ENCODE results near the gene PITX3. TPM values are rescaled to one million over a fixed set of nuclear protein-coding genes. Genes with fewer than 3 reads are reported as not detected.
"Not testable (repeated sequence)": the region's sequence is repeated elsewhere in the genome, so short reads cannot be mapped to it uniquely, and the experiment has no call there.

The PITX3 gene
- total RNA-seq, 2 experiments from 2014 or later, result not detected

DNA sequence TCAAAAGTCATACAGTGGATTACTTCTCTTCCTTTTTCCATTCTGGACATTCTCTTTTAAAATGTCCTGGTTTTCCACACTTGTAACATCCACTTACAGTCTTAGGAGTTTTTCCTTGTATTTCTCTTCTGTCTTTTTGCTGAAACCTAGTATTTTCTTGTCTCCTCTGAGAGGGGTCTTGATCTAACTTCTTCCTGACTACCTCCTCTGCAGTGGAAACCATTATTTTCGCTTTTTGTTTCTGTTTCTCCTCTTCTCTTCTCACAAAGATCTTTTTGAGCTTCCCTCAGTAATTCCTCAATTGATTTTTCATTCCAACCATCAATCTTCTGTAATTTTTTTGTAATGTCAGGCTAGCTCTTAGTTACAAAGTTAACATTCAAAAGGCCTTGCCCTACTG is 38.9 kb downstream of the PITX3 start:
- peak overlapping the region; percentile 1 for H3K27ac Mint-ChIP-seq

DNA sequence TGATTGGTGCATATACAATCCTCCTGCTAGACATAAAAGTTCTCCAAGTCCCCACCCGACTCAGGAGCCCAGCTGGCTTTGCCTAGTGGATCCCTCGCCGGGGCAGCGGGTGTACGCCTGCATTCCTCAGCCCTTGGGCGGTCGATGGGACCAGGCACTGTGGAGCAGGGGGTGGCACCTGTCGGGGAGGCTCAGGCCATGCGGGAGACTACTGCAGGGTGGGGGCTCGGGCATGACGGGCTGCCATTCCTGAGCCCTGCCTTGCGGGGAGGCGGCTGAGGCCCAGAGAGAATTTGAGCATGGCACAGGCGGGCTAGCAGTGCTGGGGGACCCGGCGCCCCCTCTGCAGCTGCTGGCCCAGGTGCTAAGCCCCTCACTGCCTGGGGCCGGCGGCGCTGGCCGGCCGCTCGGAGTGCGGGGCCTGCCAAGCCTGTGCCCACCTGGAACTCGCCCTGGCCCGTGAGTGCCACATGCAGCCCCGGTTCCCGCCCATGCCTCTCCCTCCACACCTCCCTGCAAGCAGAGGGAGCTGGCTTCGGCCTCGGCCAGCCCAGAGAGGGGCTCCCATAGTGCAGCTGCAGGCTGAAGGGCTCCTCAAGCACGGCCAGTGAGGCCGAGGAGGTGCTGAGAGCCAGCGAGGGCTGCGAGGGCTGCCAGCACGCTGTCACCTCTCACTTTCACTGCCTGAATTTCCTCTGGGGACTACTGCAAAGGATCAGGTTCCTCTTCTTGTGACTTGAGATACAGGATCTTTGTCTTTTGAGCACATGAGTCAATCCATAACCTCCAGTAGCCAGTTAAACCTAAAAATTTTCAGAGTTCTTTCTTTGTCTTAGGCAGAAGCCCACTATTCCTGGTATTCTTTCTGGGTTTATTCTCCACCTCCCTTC is 40.3 kb downstream of the PITX3 start:
- Mint-ChIP-seq H3K9me3 (peaks cover 9% of the 10 kb centered on the region), H3K27ac (no peak overlapping the region), H3K27me3 (no peaks in the 10 kb centered on the region), H3K4me1 (peaks cover 4% of the 10 kb centered on the region), H3K36me3 (peaks cover 7% of the 10 kb centered on the region), H3K4me3 (no peak overlapping the region)
- POLR2A ChIA-PET, result no interaction called here
- DNase-seq, result no peak
- no peak for ATAC-seq (ENCODE audit: low read depth)

More for the DNA sequence above, 38.9 kb downstream of the PITX3 start:
- Mint-ChIP-seq H3K4me1 (peaks cover 4% of the 10 kb centered on the region), H3K36me3 (peaks cover 7% of the 10 kb centered on the region), H3K4me3 (no peak overlapping the region), H3K9me3 (peaks cover 8% of the 10 kb centered on the region), H3K27me3 (no peaks in the 10 kb centered on the region)
- DNase-seq (no peak), ATAC-seq (ENCODE audit: low read depth) (no peak)
- POLR2A ChIA-PET, result no interaction called here

DNA sequence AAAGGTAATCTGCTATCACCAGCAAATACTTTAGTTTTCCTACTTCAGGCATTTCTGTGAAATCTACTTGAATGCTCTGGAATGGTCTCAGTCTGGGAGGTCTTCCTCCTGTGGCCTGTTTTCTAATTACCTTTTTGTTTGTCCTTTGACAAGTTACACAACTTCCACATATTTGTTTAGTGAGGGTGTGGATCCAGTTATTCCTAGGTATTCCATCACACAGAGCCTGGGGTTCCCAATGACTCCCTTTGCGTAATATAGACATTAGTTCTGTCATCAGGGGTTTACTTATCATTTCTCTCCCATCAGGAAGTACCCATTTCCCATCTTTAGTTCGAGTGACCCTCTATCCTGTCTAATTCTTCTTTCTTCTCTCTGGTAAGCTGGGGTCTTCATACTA is 43.3 kb downstream of the PITX3 start:
- POLR2A ChIA-PET, result no interaction called here
- no peak overlapping the region for H3K27ac Mint-ChIP-seq
- H3K4me1 Mint-ChIP-seq, result peaks cover 4% of the 10 kb centered on the region
- no peak for ATAC-seq (ENCODE audit: low read depth)
- no peak for DNase-seq
- no peaks in the 10 kb centered on the region for H3K27me3 Mint-ChIP-seq
- peaks cover 7% of the 10 kb centered on the region for H3K36me3 Mint-ChIP-seq
- H3K9me3 Mint-ChIP-seq, result peaks cover 7% of the 10 kb centered on the region
- H3K4me3 Mint-ChIP-seq, result no peak overlapping the region

DNA sequence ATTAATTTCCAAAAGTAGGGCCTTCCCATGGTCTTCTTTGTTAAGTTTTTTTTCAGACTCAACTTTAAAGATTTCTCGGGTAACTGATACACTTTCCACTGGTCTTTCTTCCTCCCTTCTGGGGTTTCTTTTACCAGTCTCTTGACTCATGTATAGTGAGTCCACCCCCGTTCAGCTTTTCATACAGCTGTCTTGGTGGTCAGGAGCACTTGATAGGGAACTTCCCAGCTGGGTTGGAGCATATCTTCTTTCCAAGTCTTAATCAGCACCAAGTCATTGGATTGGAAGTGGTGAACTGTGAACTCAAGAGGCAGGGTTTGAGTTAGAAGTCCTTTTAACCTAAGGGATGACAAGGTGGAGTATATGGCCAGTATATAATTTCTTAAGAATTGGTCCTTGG is 44.4 kb downstream of the PITX3 start:
- H3K9me3 Mint-ChIP-seq, result peaks cover 9% of the 10 kb centered on the region
- ATAC-seq (ENCODE audit: low read depth) (no peak), DNase-seq (no peak)
- H3K4me1 Mint-ChIP-seq, result no peaks in the 10 kb centered on the region
- H3K27me3 Mint-ChIP-seq, result no peaks in the 10 kb centered on the region
- POLR2A ChIA-PET, result no interaction called here
- no peak overlapping the region for H3K4me3 Mint-ChIP-seq
- no peak overlapping the region for H3K27ac Mint-ChIP-seq
- H3K36me3 Mint-ChIP-seq, result peaks cover 6% of the 10 kb centered on the region

DNA sequence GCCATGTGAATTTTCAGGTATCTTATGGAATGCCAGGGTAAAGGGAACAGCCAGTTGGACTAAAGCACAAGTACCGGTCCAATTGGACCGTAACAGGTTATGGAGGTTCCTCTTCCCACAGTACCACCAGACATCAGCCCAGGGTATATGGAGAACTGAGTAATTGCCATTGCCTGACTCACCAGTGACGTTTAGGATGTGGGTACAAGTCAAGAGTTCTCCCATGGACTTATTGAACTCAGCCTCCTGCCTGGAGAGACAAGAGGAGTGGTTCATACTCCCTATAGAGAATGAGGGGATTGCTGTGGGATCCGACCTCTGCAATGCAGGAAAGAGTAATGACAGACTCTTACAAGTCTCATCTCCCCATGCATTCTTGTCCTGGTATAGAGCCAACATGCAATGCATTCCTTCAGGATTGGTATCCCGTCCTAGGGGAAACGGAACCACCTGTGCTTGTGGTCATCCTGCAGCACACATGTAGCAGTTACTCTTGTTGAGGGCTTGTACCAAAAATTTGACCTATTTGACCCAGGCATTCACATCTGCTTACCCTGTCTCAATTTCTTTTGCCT is 45.9 kb downstream of the PITX3 start:
- POLR2A ChIA-PET, result no interaction called here
- Mint-ChIP-seq H3K27me3 (no peaks in the 10 kb centered on the region), H3K4me1 (no peaks in the 10 kb centered on the region), H3K36me3 (peaks cover 17% of the 10 kb centered on the region), H3K4me3 (no peak overlapping the region), H3K9me3 (peaks cover 16% of the 10 kb centered on the region), H3K27ac (no peak overlapping the region)
- DNase-seq, result no peak
- ATAC-seq (ENCODE audit: low read depth), result no peak

DNA sequence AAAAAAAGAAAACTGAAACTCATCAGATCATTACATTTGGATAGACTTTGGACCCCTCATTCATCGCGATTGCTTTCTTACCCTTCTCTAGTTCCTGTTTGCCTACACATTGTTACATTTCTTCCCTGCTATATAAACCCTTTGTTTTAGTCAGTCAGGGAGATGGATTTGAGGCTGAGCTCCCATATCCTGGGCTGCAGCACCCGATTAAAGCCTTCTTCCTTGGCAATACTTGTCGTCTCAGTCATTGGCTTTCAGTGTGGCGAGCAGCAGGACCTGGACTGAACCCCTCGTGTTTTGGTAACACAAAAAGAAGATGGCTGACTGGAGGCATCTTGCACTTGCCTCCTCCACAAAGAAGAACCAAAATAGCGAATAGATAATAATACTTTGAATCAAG is 49.4 kb downstream of the PITX3 start:
- H3K4me1 Mint-ChIP-seq, result peaks cover 15% of the 10 kb centered on the region
- POLR2A ChIA-PET, result interaction anchor here (0.9 to 1.5 kb wide), 2 partner anchors 26 to 229 kb away, joined by 3 to 5 read pairs; partner anchors contain the start of gene FBXL15

DNA sequence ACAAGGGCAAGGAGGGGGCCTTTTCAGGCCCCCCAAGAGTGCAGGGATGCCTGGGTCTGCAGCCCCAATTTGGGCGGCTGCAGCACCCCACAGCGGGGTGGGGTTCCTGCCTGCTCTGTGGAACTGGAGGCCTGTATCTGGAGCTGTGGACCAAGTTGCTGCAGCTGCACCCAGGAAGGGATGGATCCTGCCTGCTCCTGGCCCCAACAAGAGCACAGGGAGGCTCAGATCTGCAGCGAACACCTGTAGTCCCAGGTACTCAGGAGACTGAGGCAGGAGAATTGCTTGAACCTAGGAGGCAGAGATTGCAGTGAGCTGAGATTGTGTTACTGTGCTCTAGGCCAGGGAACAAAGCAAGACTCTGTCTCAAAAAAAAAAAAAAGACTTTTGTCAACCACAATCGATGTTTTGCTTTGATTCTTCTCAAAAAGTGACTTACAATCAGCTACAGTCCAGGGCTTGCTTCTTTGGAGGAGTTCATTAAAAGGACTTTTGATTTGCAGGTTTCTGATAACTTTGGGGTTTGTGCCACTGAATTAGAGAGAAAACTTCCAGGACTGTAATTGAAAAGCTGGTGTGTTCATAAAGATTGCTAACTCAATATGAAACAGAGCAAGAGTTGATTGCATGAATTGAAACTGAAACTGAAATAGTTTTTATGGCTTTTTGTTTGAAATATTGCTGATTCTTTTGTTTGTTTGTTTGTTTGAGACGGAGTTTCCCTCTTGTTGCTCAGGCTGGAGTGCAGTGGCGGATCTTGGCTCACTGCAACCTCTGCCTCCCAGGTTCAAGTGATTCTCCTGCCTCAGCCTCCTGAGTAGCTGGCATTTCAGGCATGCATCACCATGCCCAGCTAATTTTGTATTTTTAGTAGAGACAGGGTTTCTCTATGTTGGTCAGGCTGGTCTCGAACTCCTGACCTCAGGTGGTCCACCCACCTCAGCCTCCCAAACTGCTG is 52.1 kb downstream of the PITX3 start:
- Mint-ChIP-seq H3K27ac (peak overlapping the region; percentile 94), H3K9me3 (peaks cover 20% of the 10 kb centered on the region), H3K36me3 (peaks cover 24% of the 10 kb centered on the region), H3K4me3 (peak overlapping the region; percentile 64), H3K4me1 (peaks cover 19% of the 10 kb centered on the region)
- DNase-seq (peak; percentile 41), ATAC-seq (ENCODE audit: low read depth) (peak; percentile 73)
- POLR2A ChIA-PET, result interaction anchor here (0.6 to 1.2 kb wide), 10 partner anchors 20 to 1472 kb away, joined by 3 to 4 read pairs (median 3); partner anchors contain the start of gene GBF1
- H3K27me3 Mint-ChIP-seq, result not testable (repeated sequence)

More for the DNA sequence above, 49.4 kb downstream of the PITX3 start:
- Mint-ChIP-seq H3K36me3 (peaks cover 22% of the 10 kb centered on the region), H3K4me3 (no peak overlapping the region), H3K9me3 (peaks cover 14% of the 10 kb centered on the region), H3K27me3 (no peaks in the 10 kb centered on the region), H3K27ac (no peak overlapping the region)
- ATAC-seq (ENCODE audit: low read depth) (no peak), DNase-seq (no peak)

DNA sequence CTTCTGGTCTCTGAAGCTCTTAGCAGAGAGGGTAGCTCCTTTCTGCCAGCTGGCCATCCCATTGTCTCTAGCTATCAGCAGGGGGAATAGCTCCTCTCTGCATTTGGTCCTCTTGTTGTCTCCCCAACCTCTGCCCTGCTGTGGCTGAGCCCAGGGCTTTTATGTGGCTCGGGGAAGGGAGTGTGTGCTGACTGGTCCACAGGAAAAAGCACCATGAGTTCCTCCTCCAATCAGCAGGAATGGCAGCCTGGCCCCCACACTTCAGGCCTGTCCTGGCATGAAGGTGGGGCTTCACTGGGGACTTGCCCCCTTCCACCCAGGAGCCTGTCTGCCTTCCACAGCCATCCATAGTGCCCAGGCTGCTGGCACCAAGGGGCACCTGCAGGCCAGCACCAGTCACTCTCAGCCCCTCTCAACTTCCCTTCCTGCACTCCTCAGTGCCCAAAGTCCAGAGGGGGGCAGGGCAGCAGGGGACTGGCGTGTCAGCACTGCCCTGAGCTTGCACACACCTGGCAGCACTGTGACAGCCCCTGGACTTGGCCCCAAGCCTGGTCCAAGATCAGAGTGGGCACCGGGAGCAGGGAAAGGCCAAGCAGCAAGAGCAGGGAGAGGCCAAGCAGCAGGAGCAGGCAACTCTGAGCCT is 52.9 kb downstream of the PITX3 start:
- Mint-ChIP-seq H3K27me3 (peaks cover 2% of the 10 kb centered on the region), H3K9me3 (peaks cover 19% of the 10 kb centered on the region), H3K36me3 (peaks cover 23% of the 10 kb centered on the region), H3K4me3 (no peak overlapping the region), H3K4me1 (peaks cover 19% of the 10 kb centered on the region), H3K27ac (peak overlapping the region; percentile 94)
- POLR2A ChIA-PET, result interaction anchor here (0.7 to 1.2 kb wide), 7 partner anchors 19 to 262 kb away, joined by 3 to 4 read pairs (median 3); partner anchors contain the start of gene GBF1
- peak; percentile 16 for ATAC-seq (ENCODE audit: low read depth)
- DNase-seq, result peak; percentile 34

DNA sequence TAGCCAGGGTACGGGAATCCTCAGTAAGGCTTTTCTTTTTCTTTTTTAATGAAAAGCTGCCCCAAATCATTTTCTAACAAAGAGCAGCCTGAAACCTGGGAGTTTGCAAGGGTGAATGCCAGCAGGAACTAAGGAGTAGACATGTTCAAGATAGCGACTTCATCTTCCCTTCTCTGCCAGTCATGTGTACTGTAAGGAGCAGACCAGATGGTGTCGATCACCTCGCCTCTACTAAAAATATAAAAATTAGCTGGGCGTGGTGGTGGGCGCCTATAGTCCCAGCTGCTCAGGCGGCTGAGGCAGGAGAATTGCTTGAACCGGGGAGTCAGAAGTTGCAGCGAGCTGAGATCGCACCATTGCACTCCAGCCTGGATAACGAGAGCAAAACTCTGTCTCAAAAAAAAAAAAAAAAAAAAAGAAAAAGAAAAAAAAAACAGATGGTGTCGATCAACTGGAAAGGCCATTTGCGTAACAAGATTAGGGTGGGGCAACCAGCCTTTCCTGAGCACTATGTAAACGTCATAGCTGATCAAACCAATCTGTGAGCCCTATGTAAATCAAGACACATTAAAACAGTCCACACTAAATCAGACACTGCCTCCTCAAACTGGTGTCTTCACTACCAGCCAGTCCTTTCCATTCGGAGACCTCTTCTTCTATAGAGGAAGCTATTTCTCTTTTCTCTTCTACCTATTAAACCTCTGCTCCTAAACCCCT is 55.3 kb downstream of the PITX3 start:
- Mint-ChIP-seq H3K27ac (no peak overlapping the region), H3K9me3 (peaks cover 7% of the 10 kb centered on the region), H3K4me1 (peaks cover 19% of the 10 kb centered on the region), H3K36me3 (peaks cover 9% of the 10 kb centered on the region), H3K27me3 (peaks cover 2% of the 10 kb centered on the region), H3K4me3 (no peak overlapping the region)
- DNase-seq (no peak), ATAC-seq (ENCODE audit: low read depth) (no peak)
- POLR2A ChIA-PET, result interaction anchor here (1.2 kb wide), 1 partner anchor 45 kb away, joined by 3 read pairs; no protein-coding TSS in a partner anchor

DNA sequence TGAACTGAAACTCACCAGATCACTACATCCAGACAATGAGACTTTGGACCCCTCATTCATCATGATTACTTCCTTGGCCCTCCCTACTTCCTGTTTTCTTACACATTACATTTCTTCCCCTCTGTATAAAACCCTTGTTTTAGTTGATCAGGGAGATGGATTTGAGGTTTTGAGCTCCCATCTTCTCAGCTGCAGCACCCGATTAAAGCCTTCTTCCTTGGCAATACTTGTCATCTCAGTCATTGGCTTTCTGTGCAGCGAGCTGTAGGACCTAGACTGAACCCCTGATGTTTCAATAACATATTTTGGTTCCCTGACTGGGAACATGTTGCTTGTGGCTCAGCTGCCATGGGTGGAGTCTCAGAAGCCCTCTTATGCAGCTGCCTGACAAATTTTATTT is 56.0 kb downstream of the PITX3 start:
- POLR2A ChIA-PET, result no interaction called here
- Mint-ChIP-seq H3K4me3 (no peak overlapping the region), H3K36me3 (peaks cover 7% of the 10 kb centered on the region), H3K4me1 (peaks cover 19% of the 10 kb centered on the region), H3K27me3 (peaks cover 2% of the 10 kb centered on the region), H3K9me3 (peaks cover 7% of the 10 kb centered on the region), H3K27ac (no peak overlapping the region)
- DNase-seq, result no peak
- no peak for ATAC-seq (ENCODE audit: low read depth)

DNA sequence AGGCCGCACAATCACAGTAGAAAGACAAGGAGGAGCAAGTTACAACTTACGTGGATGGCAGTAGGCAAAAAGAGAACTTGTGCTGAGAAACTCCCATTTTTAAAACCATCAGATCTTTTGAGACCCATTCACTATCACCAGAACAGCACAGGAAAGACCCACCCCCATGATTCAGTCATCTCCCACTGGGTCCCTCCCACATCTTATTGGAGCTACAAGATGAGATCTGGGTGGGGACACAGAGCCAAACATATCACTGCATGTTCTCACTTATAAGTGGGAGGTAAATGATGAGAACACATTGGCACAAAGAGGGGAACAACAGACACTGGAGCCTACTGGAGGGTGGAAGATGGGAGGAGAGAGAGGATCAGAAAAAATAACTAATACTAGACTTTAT is 56.7 kb downstream of the PITX3 start:
- peaks cover 2% of the 10 kb centered on the region for H3K27me3 Mint-ChIP-seq
- H3K9me3 Mint-ChIP-seq, result peaks cover 7% of the 10 kb centered on the region
- peaks cover 16% of the 10 kb centered on the region for H3K4me1 Mint-ChIP-seq
- POLR2A ChIA-PET, result no interaction called here
- no peak for DNase-seq
- no peak overlapping the region for H3K4me3 Mint-ChIP-seq
- ATAC-seq (ENCODE audit: low read depth), result no peak
- H3K36me3 Mint-ChIP-seq, result peaks cover 5% of the 10 kb centered on the region
- no peak overlapping the region for H3K27ac Mint-ChIP-seq

Data from activated naive CD8-positive, alpha-beta T cell treated with anti-CD3 and anti-CD28 coated beads, Interleukin-2, amount 10 ng/mL, durations not matched to agents 7 days and 5 days (primary cell).